B cell (primary cell): ENCODE measurements around the gene CFTR. TPM values are rescaled to one million over a fixed set of nuclear protein-coding genes. Genes with fewer than 3 reads are reported as not detected.
"Not testable (repeated sequence)": the region's sequence is repeated elsewhere in the genome, so short reads cannot be mapped to it uniquely, and the experiment has no call there.

Experiments
- ATAC-seq: fragments of 200-7000 bp; cut with Tn5 transposase; one replicate; pipeline ENCODE4 v1.10.0; 2021; ENCODE audit warnings: low read depth, mild to moderate bottlenecking, moderate number of reproducible peaks, moderate library complexity
- CTCF ChIA-PET: fragments of 350-600 bp; sonication (Branson Sonifier 250); formaldehyde crosslinking; loops from one replicate; lab custom pipeline; 2021; ENCODE audit warnings: antibody characterized with exemption, inconsistent platforms; lab: Charles Lee
- POLR2A ChIA-PET: fragments of 350-600 bp; sonication (Branson Sonifier 250); formaldehyde crosslinking; loops from one replicate; lab custom pipeline; 2021; ENCODE audit warnings: antibody characterized with exemption; lab: Charles Lee
- DNase-seq: peaks from one replicate; pipeline ENCODE4 v3.0.0; 2013
- H2AFZ ChIP-seq: 2 replicates; pipeline ENCODE4 v1.6.1; 2012; ENCODE audit warnings: mild to moderate bottlenecking, low read depth, low read length; ENCODE audit not compliant: insufficient read depth, poor library complexity, severe bottlenecking
- H3K27ac ChIP-seq, 2 donors: 1 replicate in 1 of 2; 2 replicates in 1 of 2; pipeline ENCODE4 v1.5.1; 2012 to 2013; ENCODE audit warnings: low read length in 2 of 2, mild to moderate bottlenecking in 2 of 2, moderate library complexity in 1 of 2
- H3K27me3 ChIP-seq, 4 experiments: fragments of 200-600 bp in 1 of 4; sonication (generic) in 1 of 4; replicated peaks in 1 of 4; 1 replicate in 2 of 4; 2 replicates in 2 of 4; pipeline versions ENCODE4 v1.6.1 to v1.7.0; 2013 to 2016; ENCODE audit warnings: low read length in 3 of 4, mild to moderate bottlenecking in 2 of 4, mixed read lengths in 1 of 4, moderate library complexity in 1 of 4; ENCODE audit not compliant: insufficient read depth in 4 of 4, control insufficient read depth in 3 of 4; ENCODE audit errors: control extremely low read depth in 1 of 4
- H3K36me3 ChIP-seq, 2 experiments: replicated peaks in 1 of 2; 1 replicate in 1 of 2; 2 replicates in 1 of 2; pipeline versions ENCODE4 v1.6.1 to v1.7.1; 2013; ENCODE audit warnings: low read length in 1 of 2; ENCODE audit not compliant: insufficient read depth in 2 of 2, control insufficient read depth in 1 of 2; ENCODE audit errors: control extremely low read depth in 1 of 2, extremely low read depth in 1 of 2
- H3K4me1 ChIP-seq, 2 donors: fragments of 200-600 bp in 1 of 2; sonication (generic) in 1 of 2; 1 replicate in 1 of 2; 2 replicates in 1 of 2; pipeline versions ENCODE4 v1.5.1 to v1.6.1; 2013 to 2017; ENCODE audit warnings: low read length in 2 of 2; ENCODE audit not compliant: control insufficient read depth in 2 of 2, insufficient read depth in 2 of 2
- H3K4me2 ChIP-seq: replicated peaks from 2 replicates; pipeline ENCODE3; 2012; ENCODE audit warnings: mild to moderate bottlenecking, low read depth, low read length; ENCODE audit not compliant: poor library complexity, severe bottlenecking
- H3K4me3 ChIP-seq, 5 experiments: fragments of 200-600 bp in 1 of 5; sonication (generic) in 1 of 5; 1 replicate in 3 of 5; 2 replicates in 2 of 5; pipeline versions ENCODE4 v1.5.1 to v1.7.0; 2011 to 2016; ENCODE audit warnings: low read length in 4 of 5, mild to moderate bottlenecking in 4 of 5, low read depth in 2 of 5, control low read depth in 1 of 5, moderate library complexity in 1 of 5; ENCODE audit not compliant: insufficient read depth in 1 of 5; ENCODE audit errors: control extremely low read depth in 1 of 5, extremely low read depth in 1 of 5
- H3K79me2 ChIP-seq: fragments of 200-600 bp; sonication (generic); one replicate; pipeline ENCODE4 v1.6.0; 2016; ENCODE audit warnings: low read length; ENCODE audit not compliant: control insufficient read depth, insufficient read depth
- H3K9ac ChIP-seq: fragments of 200-600 bp; sonication (generic); 2 replicates; pipeline ENCODE4 v1.6.1; 2017; ENCODE audit warnings: mild to moderate bottlenecking, low read length, moderate library complexity
- H3K9me3 ChIP-seq, 3 donors: one replicate each; pipeline versions ENCODE4 v1.6.1 to v1.7.1; 2013; ENCODE audit warnings: low read length in 2 of 3; ENCODE audit not compliant: control insufficient read depth in 2 of 3, insufficient read depth in 1 of 3; ENCODE audit errors: control extremely low read depth in 1 of 3
- H4K20me1 ChIP-seq: 2 replicates; pipeline ENCODE4 v1.6.0; 2012; ENCODE audit warnings: mild to moderate bottlenecking, low read length; ENCODE audit not compliant: insufficient read depth, control insufficient read depth, poor library complexity, severe bottlenecking
- H3K27ac Mint-ChIP-seq: one replicate; pipeline ENCODE4 v1.8.0; 2021; ENCODE audit warnings: mixed read lengths
- H3K27me3 Mint-ChIP-seq: one replicate; pipeline ENCODE4 v1.8.0; 2021; ENCODE audit warnings: mixed read lengths
- H3K4me1 Mint-ChIP-seq: one replicate; pipeline ENCODE4 v1.8.0; 2021; ENCODE audit warnings: mixed read lengths
- H3K4me3 Mint-ChIP-seq: one replicate; pipeline ENCODE4 v1.8.0; 2021; ENCODE audit warnings: mixed read lengths
- H3K9me3 Mint-ChIP-seq: one replicate; pipeline ENCODE4 v1.8.0; 2022; ENCODE audit warnings: mixed read lengths; ENCODE audit not compliant: insufficient read depth
- EZH2 ChIP-seq: IDR thresholded peaks from 2 replicates; pipeline ENCODE4 v1.6.1; 2012; ENCODE audit warnings: borderline replicate concordance, low read depth, mild to moderate bottlenecking, moderate library complexity, low read length; ENCODE audit not compliant: insufficient read depth, poor library complexity, severe bottlenecking
- WGBS: methylation state at CpG from one replicate; pipeline ENCODE4 v1.1.5; 2013; ENCODE audit warnings: missing lambda C conversion rate; ENCODE audit not compliant: insufficient coverage; 5-methylcytosine and 5-hydroxymethylcytosine counted together
- intact Hi-C: fragments of 100-400 bp; cut with micrococcal nuclease; formaldehyde crosslinking; loops from one replicate; pipeline ENCODE4 v1.10.0; 2022
- polyA plus RNA-seq: library from polyadenylated mRNA; depleted of rRNA; stranded (reverse); fragments of >200 nt; gene quantifications from 2 replicates; pipeline ENCODE4 v1.2.3, GENCODE V29; 2012
- total RNA-seq, 2 donors: library from RNA; stranded (reverse); fragments of 120-200 nt in 1 of 2; gene quantifications; 1 replicate in 1 of 2; 2 replicates in 1 of 2; pipeline versions ENCODE4 v1.2.3 to v1.2.4, GENCODE V29; 2013 to 2022
- TF ChIP-seq, protein P1 (sequence below): fragments of 200-600 bp; IDR thresholded peaks from one replicate; pipeline ENCODE4 v1.8.0; 2022; ENCODE audit warnings: antibody characterized with exemption, mild to moderate bottlenecking

CFTR gene
- total and polyA plus RNA-seq, 2 donors (not counting 1 experiment from before 2014, with no cell fraction given) = not detected

GRCh38 chr7:117459735-117460134, 20.1 kb upstream of the CFTR start:
- H3K4me1 Mint-ChIP-seq = no peaks in the 10 kb centered on the region

GRCh38 chr7:117460815-117461214, 19.0 kb upstream of the CFTR start:
- H4K20me1 ChIP-seq, H3K79me2 ChIP-seq, H3K27me3 ChIP-seq, H2AFZ ChIP-seq, H3K9me3 Mint-ChIP-seq, H3K27me3 Mint-ChIP-seq, H3K4me3 Mint-ChIP-seq, H3K9me3 ChIP-seq, DNase-seq, ATAC-seq, H3K27ac Mint-ChIP-seq, H3K27ac ChIP-seq, H3K4me2 ChIP-seq, H3K36me3 ChIP-seq, intact Hi-C loops, H3K4me3 ChIP-seq, CTCF ChIA-PET, H3K4me1 ChIP-seq, H3K4me1 Mint-ChIP-seq, POLR2A ChIA-PET, H3K9ac ChIP-seq: not testable (repeated sequence)
- no CpG with 5 or more reads among the region's 4 CpGs for WGBS

More at GRCh38 chr7:117459735-117460134, 20.1 kb upstream of the CFTR start:
- H3K27me3 ChIP-seq = no peaks in the 10 kb centered on the region
- Mint-ChIP-seq H3K4me3 (no peak overlapping the region), H3K9me3 (no peaks in the 10 kb centered on the region), H3K27me3 (no peaks in the 10 kb centered on the region), H3K27ac (no peak overlapping the region)
- ATAC-seq (no peak), DNase-seq (no peak)
- ChIA-PET CTCF (no interaction called here), POLR2A (no interaction called here)
- no peak overlapping the region for H3K9ac ChIP-seq
- intact Hi-C loops = no loop called here
- no peak overlapping the region for H3K4me2 ChIP-seq
- H2AFZ ChIP-seq = no peak overlapping the region
- H4K20me1 ChIP-seq = no peaks in the 10 kb centered on the region
- no peaks in the 10 kb centered on the region for H3K79me2 ChIP-seq
- no peaks in the 10 kb centered on the region for H3K9me3 ChIP-seq
- no peak overlapping the region for H3K27ac ChIP-seq
- H3K36me3 ChIP-seq = no peaks in the 10 kb centered on the region
- TF ChIP-seq, protein P1, sequence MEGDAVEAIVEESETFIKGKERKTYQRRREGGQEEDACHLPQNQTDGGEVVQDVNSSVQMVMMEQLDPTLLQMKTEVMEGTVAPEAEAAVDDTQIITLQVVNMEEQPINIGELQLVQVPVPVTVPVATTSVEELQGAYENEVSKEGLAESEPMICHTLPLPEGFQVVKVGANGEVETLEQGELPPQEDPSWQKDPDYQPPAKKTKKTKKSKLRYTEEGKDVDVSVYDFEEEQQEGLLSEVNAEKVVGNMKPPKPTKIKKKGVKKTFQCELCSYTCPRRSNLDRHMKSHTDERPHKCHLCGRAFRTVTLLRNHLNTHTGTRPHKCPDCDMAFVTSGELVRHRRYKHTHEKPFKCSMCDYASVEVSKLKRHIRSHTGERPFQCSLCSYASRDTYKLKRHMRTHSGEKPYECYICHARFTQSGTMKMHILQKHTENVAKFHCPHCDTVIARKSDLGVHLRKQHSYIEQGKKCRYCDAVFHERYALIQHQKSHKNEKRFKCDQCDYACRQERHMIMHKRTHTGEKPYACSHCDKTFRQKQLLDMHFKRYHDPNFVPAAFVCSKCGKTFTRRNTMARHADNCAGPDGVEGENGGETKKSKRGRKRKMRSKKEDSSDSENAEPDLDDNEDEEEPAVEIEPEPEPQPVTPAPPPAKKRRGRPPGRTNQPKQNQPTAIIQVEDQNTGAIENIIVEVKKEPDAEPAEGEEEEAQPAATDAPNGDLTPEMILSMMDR = no peak
- TF ChIP-seq EZH2 = no peak
- no peak overlapping the region for H3K4me3 ChIP-seq
- no peaks in the 10 kb centered on the region for H3K4me1 ChIP-seq
